HepG2 (cell line): ENCODE measurements around the gene RAB43. TPM values are rescaled to one million over a fixed set of nuclear protein-coding genes. Genes with fewer than 3 reads are reported as not detected.

Source experiments
- EED ChIP-seq: sonication (generic); formaldehyde crosslinking; IDR thresholded peaks from 2 replicates; pipeline ENCODE4 v1.5.0; 2020; ENCODE audit warnings: mild to moderate bottlenecking, missing genetic modification reagents
- HMGXB4 ChIP-seq, 2 experiments: sonication (generic) in 1 of 2; formaldehyde crosslinking in 1 of 2; IDR thresholded peaks; 2 replicates each; pipeline versions ENCODE4 v1.4.0 to v1.6.1; 2018 to 2020; ENCODE audit warnings: missing genetic modification reagents in 2 of 2, borderline replicate concordance in 1 of 2, low read depth in 1 of 2, mild to moderate bottlenecking in 1 of 2, missing biosample characterization in 1 of 2
- IKZF1 ChIP-seq: fragments of 450-650 bp; IDR thresholded peaks from 2 replicates; pipeline ENCODE4 v1.7.1; 2016
- MTA3 ChIP-seq: sonication (generic); formaldehyde crosslinking; IDR thresholded peaks from 2 replicates; pipeline ENCODE4 v1.4.0; 2020; ENCODE audit warnings: missing genetic modification reagents
- MZF1 ChIP-seq: sonication (generic); formaldehyde crosslinking; IDR thresholded peaks from 2 replicates; pipeline ENCODE4 v1.8.1; 2023; ENCODE audit warnings: mild to moderate bottlenecking, missing genetic modification reagents, borderline replicate concordance
- NAIF1 ChIP-seq: sonication (generic); formaldehyde crosslinking; IDR thresholded peaks from 2 replicates; pipeline ENCODE4 v1.5.0; 2020; ENCODE audit warnings: mild to moderate bottlenecking, missing genetic modification reagents, borderline replicate concordance
- NFKB2 ChIP-seq: sonication (generic); formaldehyde crosslinking; IDR thresholded peaks from 2 replicates; pipeline ENCODE4 v1.4.0; 2020; ENCODE audit warnings: missing genetic modification reagents, borderline replicate concordance
- TGIF2 ChIP-seq: IDR thresholded peaks from 2 replicates; pipeline ENCODE4 v1.6.1; 2016; ENCODE audit warnings: control low read depth, missing compliant biosample characterization
- TSC22D2 ChIP-seq: sonication (generic); formaldehyde crosslinking; IDR thresholded peaks from 2 replicates; pipeline ENCODE4 v1.5.1; 2020; ENCODE audit warnings: missing genetic modification reagents, mild to moderate bottlenecking, borderline replicate concordance
- ZNF225 ChIP-seq: sonication (generic); formaldehyde crosslinking; IDR thresholded peaks from 2 replicates; pipeline ENCODE4 v1.4.0; 2020; ENCODE audit warnings: mild to moderate bottlenecking, missing genetic modification reagents
- ZNF276 ChIP-seq: sonication (generic); formaldehyde crosslinking; IDR thresholded peaks from 2 replicates; pipeline ENCODE4 v1.4.0; 2020; ENCODE audit warnings: mild to moderate bottlenecking, low read depth, missing genetic modification reagents
- ZNF441 ChIP-seq: sonication (generic); formaldehyde crosslinking; IDR thresholded peaks from 2 replicates; pipeline ENCODE4 v1.7.0; 2021; ENCODE audit warnings: missing genetic modification reagents, borderline replicate concordance
- ZNF674 ChIP-seq: sonication (generic); formaldehyde crosslinking; IDR thresholded peaks from 2 replicates; pipeline ENCODE4 v1.5.0; 2020; ENCODE audit warnings: low read depth, mild to moderate bottlenecking, missing genetic modification reagents
- ZNF713 ChIP-seq: sonication (generic); formaldehyde crosslinking; IDR thresholded peaks from 2 replicates; pipeline ENCODE4 v1.4.0; 2020; ENCODE audit warnings: mild to moderate bottlenecking, missing genetic modification reagents
- ZNF776 ChIP-seq: sonication (generic); formaldehyde crosslinking; IDR thresholded peaks from 2 replicates; pipeline ENCODE4 v1.4.0; 2020; ENCODE audit warnings: mild to moderate bottlenecking, missing genetic modification reagents
- polyA plus RNA-seq, 8 experiments: library from polyadenylated mRNA; depleted of rRNA in 3 of 8; stranded (reverse) in 7 of 8; unstranded in 1 of 8; fragments of >200 nt; fragmentation: Illumina TruSeq in 4 of 8; extraction: Trizol in 4 of 8; gene quantifications; 2 replicates each; pipeline versions ENCODE4 v1.2.1 to v1.2.3, GENCODE V29; 2011 to 2016; ENCODE audit warnings: low read depth in 4 of 8, missing spikeins in 1 of 8, mixed read lengths in 1 of 8; ENCODE audit not compliant: insufficient read depth in 1 of 8
- total RNA-seq, 5 experiments: library from RNA; depleted of rRNA; stranded (reverse); fragments of >200 nt; fragmentation: Illumina TruSeq; extraction: Trizol; gene quantifications; 2 replicates each; pipeline ENCODE4 v1.2.3, GENCODE V29; 2016; ENCODE audit warnings: low read depth in 1 of 5
- TF ChIP-seq, protein P1 (sequence below): sonication (generic); formaldehyde crosslinking; IDR thresholded peaks from 2 replicates; pipeline ENCODE4 v1.4.0; 2020; ENCODE audit warnings: missing genetic modification reagents
- TF ChIP-seq, protein P2 (sequence below): sonication (generic); formaldehyde crosslinking; IDR thresholded peaks from 2 replicates; pipeline ENCODE4 v1.5.0; 2020; ENCODE audit warnings: mild to moderate bottlenecking, missing genetic modification reagents
- TF ChIP-seq, protein P3 (sequence below): sonication (generic); formaldehyde crosslinking; IDR thresholded peaks from 2 replicates; pipeline ENCODE4 v1.4.0; 2020; ENCODE audit warnings: missing genetic modification reagents, borderline replicate concordance

Gene RAB43
- total and polyA plus RNA-seq, 2 of the 13 experiments (the other 11 are each of a cell fraction or from before 2014, with no cell fraction given): 11.8 to 18.4 TPM

- TF ChIP-seq ZNF276 (CRISPR knock-in tag) (no peak), MTA3 (CRISPR knock-in tag) (no peak), IKZF1 (no peak), EED (CRISPR knock-in tag) (no peak), TGIF2 (CRISPR knock-in tag) (no peak), ZNF674 (CRISPR knock-in tag) (no peak), HMGXB4 (CRISPR knock-in tag; IDR thresholded peaks at IDR 0.05; ENCODE audit: borderline replicate concordance in 1 of 2, low read depth in 1 of 2) (0 out of 4 replicates have a peak, but pooled peaks of 1 of the 2 experiments have one; percentile 21), MZF1 (CRISPR knock-in tag) (no peak), ZNF225 (CRISPR knock-in tag) (no peak), NAIF1 (CRISPR knock-in tag) (no peak), ZNF776 (CRISPR knock-in tag) (no peak), NFKB2 (CRISPR knock-in tag) (no peak), ZNF441 (0 out of 2 replicates have a peak, but pooled peaks have one; percentile 12), TSC22D2 (CRISPR knock-in tag) (no peak), ZNF713 (CRISPR knock-in tag) (no peak)
- TF ChIP-seq, protein P1, sequence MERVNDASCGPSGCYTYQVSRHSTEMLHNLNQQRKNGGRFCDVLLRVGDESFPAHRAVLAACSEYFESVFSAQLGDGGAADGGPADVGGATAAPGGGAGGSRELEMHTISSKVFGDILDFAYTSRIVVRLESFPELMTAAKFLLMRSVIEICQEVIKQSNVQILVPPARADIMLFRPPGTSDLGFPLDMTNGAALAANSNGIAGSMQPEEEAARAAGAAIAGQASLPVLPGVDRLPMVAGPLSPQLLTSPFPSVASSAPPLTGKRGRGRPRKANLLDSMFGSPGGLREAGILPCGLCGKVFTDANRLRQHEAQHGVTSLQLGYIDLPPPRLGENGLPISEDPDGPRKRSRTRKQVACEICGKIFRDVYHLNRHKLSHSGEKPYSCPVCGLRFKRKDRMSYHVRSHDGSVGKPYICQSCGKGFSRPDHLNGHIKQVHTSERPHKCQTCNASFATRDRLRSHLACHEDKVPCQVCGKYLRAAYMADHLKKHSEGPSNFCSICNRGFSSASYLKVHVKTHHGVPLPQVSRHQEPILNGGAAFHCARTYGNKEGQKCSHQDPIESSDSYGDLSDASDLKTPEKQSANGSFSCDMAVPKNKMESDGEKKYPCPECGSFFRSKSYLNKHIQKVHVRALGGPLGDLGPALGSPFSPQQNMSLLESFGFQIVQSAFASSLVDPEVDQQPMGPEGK (CRISPR knock-in tag): peak; percentile 65
- TF ChIP-seq, protein P2, sequence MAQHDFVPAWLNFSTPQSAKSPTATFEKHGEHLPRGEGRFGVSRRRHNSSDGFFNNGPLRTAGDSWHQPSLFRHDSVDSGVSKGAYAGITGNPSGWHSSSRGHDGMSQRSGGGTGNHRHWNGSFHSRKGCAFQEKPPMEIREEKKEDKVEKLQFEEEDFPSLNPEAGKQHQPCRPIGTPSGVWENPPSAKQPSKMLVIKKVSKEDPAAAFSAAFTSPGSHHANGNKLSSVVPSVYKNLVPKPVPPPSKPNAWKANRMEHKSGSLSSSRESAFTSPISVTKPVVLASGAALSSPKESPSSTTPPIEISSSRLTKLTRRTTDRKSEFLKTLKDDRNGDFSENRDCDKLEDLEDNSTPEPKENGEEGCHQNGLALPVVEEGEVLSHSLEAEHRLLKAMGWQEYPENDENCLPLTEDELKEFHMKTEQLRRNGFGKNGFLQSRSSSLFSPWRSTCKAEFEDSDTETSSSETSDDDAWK (CRISPR knock-in tag): no peak
- TF ChIP-seq, protein P3, sequence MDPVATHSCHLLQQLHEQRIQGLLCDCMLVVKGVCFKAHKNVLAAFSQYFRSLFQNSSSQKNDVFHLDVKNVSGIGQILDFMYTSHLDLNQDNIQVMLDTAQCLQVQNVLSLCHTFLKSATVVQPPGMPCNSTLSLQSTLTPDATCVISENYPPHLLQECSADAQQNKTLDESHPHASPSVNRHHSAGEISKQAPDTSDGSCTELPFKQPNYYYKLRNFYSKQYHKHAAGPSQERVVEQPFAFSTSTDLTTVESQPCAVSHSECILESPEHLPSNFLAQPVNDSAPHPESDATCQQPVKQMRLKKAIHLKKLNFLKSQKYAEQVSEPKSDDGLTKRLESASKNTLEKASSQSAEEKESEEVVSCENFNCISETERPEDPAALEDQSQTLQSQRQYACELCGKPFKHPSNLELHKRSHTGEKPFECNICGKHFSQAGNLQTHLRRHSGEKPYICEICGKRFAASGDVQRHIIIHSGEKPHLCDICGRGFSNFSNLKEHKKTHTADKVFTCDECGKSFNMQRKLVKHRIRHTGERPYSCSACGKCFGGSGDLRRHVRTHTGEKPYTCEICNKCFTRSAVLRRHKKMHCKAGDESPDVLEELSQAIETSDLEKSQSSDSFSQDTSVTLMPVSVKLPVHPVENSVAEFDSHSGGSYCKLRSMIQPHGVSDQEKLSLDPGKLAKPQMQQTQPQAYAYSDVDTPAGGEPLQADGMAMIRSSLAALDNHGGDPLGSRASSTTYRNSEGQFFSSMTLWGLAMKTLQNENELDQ (CRISPR knock-in tag): no peak
Observed at GRCh38 chr3:129123314-129124060, 1.9 kb upstream of the RAB43 start (continued).
